Stimulated activated CD8-positive, alpha-beta memory T cell treated with anti-CD3 and anti-CD28 coated beads, Interleukin-7, amount 100 ng/mL, for 1 hour (primary cell): Measurements from ENCODE around the gene CNBP.
A peak's percentile ranks its signal among the peaks of the same experiment; 100 is the strongest.
"Not testable (repeated sequence)": the region's sequence is repeated elsewhere in the genome, so short reads cannot be mapped to it uniquely, and the experiment has no call there.

Experiments used
- DNase-seq, 2 donors: peaks; one replicate each; pipeline ENCODE4 v3.0.0-alpha.2; 2020; ENCODE audit warnings: low read depth in 2 of 2

Gene CNBP

DNA sequence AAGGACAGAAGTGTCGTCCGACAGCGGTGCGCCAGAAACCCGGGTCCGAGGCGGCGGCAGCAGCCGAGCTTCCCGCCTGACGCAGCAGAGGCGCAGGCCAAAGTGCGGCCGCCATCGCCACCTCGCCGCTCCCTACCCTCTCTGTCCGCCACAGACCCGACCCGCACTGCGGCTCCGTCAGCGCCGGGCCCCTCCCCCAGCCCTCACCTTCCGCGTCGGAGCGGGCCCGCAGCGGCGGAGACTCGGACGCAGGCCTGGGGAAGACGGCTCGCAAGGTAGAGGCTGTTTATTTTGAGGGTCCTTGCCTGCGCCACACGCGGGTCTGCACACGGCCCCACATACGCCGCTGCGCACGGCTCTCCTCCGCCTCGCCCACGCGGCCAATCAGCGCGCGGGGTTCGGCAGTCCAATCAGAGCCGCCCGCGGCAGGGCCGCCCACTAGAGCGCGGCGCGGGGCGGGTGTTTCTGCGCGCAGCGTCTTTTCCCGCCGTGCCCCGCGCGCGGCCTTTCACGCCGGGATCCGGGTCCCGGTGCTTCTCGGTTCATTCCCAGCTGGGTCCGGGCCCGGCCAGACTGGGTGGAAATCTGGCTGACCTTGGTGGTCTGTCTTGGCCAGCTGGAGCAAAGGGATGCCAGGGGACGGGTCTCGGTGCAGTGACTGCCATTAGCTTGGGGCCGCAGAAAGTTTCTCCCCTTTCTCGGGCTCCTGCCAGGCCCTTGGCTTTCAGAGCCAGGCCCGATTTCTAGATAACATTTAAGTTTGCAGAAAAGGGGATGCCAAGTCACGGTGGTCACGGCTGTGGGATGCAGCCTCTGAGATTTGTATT lies at the start of gene CNBP:
Gene CNBP (minus strand): TSS at position 328 of the 827 bp plus-strand sequence. CDS start 12,139 bp downstream, outside the sequence.
- peak; percentile 77 to 84 for DNase-seq

DNA sequence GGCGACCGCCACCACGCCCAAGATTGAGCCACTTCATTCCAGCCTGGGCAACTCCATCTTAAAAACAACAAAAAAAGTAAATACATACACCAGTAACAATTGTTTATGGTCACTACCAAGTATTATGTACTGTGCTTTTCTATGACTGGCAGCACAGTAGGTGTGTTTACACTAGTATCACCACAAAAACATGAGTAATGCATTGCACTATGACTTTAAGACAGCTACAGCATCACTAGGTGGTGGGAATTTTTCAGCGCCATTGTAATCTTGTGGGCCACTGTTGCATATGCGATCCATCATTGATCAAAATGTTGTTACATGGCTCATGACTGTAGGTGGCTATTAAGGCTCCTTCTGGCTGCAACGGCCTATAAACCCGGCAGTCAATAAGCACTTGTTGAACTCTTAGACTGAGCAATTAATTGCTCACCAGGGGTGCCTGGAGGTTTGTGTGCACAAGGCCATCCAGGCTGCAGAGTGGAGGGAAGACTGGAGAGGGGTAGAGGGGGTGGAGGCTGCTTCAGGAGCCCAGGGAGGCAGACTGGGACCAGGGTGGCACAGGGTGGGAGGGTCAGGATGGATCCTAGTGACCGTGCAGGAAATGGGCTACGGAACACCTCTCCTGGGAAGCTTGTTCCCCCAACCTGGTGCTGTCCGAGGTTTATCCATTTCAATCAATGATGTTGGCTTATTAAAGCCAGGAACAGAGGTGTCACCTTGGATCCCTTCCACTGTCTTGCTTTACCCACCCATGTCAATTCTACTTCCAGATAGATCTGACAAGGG lies 47.8 kb upstream of the CNBP start:
- no peak for DNase-seq

DNA sequence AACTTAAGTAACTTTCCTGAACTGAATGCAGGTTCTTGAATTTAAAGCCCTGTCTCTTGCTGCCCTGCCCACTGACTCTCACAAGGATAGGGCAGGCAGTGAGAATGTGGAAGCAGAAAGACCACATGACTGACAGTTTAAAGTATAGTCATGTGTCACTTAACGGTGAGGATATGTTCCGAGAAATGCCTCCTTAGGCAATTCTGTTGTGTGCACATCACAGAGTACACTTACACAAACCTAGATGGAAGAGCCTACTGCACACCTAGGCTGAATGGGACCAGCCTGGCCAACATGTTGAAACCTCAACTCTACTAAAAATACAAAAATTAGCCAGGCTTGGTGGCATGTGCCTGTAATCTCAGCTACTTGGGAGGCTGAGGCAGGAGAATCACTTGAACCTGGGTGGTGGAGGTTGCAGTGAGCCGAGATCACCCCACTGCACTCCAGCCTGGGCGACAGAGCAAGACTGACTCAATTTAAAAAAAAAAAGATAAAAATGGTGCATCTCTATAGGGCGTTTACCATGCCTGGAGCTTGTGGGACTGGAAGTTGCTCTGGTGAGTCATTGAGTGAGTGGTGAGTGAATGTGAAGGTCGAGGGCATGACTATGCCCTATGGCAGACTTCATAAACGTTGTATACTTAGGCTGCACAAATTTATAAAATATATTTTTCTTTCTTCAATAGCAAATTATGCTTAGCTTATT lies 46.8 kb upstream of the CNBP start:
- no peak for DNase-seq

DNA sequence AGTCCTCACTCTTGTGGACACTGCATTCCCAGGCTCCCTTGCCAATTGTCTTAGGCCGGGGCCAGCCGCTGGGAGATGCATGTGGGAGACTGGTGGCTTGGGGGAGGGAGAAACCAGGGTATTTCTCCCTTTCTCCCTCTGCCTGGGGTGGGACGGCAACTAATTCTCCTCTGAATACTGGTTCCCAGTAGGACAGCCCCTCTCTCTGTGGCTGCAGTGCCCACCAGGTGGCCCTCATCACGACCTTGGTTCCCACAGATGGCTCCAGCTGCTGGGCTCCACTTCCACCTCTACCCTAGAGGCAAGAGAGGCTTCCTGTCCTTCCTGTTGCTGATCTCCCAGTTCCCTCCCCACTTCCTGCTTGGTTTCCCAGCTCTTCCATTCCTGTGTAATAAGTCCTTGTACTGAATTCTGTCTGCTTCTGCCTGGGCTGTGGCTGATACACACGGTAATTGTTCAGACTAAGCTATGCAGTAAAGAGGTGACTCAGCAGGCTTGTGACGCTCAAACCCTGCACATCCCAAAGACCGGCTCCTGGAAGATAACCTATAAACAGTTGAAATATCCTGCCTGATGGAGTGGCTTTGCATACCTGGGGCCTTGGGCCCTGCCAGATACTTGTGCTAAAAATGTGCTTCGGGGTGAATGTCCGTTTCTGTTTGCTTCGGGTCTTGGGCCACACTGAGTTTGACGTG lies 45.3 kb upstream of the CNBP start:
- DNase-seq = no peak

DNA sequence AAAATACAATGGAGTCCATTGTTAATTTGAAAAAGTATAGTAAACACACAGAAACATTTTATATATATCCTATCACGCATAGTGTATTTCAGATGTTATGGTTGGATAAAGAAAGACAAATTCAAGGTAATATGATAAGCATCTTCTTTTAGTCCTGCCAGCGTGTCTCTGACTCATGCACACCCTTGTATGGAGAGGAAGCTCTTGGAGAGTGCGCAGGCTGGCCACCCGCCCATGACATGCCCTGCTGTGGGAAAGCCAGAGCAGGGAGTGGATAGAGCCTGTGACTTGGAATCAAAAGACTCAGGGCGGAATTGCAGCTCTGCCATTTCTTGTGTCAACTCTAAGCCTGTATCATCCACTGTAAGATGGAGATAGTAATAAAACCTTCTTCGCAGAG lies 42.7 kb upstream of the CNBP start:
- DNase-seq = no peak

DNA sequence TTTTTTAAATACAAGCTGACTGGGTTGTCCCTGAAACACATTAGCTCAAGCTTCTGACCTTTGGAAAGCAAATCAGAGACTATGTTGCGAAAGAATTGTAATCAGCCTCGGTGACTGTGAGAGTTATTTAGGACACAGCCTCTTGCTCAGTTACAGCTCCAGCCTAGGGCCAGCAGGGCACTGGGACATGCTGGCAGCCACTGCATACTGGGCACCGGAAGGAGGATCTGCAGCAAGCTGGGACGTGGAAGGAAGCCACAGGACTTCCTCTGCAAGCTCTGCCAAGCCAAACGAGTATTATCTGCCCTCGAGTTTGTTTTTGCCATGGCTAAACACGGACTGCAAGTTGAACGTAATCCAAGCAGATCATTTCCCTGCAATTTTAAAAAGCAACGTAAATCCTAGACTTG lies 41.3 kb upstream of the CNBP start:
- DNase-seq = no peak

DNA sequence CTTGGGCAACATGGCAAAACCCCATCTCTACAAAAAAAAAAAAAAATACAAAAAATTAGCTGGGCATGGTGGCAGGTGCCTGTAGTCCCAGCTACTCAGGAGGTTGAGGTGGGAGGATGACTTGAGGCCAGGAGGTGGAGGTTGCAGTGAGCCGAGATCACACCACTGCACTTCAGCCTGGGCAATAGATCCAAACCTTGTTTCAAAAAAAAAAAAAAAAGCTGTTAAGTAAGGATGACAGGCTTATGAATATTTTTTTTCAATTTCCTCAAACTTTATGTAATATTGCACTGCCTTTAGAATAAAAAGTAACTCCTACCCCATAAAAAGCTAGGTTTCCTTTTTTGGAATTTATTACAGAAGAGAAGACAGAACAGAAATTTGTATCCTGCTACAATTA lies 40.7 kb upstream of the CNBP start:
- not testable (repeated sequence) for DNase-seq

DNA sequence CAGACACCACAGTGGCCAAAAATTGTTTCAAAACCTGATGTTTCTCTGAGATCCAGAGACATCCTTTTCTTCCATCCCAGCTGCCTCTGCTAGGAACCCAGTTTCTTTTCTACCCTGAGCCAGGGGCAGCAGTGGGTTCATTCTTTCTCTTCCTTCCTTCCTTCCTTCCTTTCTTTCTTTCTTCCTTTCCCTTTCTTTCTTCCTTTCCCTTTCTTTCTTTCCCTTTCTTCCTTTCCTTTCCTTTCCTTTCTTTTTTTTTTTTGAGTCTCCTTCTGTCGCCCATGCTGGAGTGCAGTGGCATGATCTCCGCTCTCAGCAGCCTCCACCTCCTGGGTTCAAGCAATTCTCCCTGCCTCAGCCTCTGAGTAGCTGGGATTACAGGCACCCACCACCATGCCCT lies 35.0 kb upstream of the CNBP start:
- DNase-seq = no peak

DNA sequence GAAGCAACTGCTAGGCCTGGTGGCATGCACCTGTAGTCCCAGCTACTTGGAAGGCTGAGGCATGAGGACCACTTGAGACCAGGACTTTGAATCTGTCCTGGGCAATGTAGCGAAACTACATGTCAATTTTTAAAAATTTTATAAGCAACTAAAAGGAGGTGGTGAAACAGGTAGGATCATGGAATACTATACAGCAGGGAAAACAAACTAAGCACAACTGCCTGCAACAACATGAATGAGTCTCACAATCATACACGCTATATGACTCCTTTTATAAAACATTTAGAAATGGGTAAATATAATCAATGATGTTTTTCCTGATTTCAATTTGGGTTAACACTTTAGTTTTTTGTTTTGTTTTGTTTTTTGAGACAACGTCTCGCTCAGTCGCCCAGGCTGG lies 29.5 kb upstream of the CNBP start:
- no peak for DNase-seq

DNA sequence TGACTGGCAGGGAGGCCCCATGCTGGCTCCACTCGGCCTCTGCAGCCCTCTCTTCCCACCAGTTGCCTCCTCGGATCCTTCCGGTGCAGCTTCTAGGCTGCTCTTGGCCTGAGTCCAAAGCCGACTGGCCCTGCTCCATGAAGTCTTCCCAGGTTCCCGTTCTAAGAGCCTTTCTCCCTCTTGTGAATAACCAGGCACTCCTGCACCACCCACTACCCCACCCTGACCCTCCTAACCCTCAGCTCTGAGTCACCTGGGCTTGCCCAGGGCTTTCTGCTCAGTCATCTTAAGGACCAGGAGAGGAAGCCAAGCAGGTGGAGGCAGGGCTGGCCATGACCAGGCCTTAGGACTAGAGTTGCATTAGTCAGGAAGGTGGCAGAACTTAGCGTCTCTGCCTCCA lies 28.1 kb upstream of the CNBP start:
- no peak for DNase-seq

DNA sequence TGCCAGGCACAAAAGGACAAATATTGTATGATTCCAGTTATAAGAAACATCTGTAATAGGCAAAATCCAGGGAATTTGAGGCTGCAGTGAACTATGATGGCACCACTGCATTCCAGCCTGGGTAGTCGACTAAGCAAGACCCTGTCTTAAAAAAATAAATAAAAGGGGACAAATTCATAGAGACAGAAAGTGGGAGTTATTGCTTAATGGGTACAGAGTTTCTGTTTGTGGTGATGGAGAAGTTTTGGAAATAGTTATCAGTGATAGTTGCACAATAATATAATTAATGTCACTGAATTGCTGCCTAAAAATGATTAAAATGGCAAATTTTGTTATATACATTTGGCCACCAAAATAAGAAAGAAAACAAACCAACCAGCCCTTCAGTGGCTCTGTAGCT lies 27.6 kb upstream of the CNBP start:
- no peak for DNase-seq

DNA sequence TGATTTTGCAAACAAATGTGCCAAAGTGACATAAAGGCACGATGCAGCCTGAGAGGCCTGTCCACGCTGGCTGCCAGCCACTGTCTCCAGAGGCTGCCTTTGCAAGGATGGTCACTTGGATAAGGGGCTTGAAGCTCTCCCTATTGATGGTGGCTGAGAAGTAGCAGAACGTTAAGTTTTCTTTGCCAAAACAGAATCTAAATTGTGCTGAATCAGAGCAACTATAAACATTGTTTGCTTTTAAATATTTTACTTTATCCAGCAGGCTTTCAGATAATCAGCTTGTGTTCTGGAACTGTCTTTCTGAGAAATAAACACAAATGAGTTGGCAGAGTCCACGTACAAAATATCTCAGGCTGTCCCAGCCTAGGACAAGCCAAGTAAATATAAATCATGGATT lies 23.8 kb upstream of the CNBP start:
- no peak for DNase-seq

DNA sequence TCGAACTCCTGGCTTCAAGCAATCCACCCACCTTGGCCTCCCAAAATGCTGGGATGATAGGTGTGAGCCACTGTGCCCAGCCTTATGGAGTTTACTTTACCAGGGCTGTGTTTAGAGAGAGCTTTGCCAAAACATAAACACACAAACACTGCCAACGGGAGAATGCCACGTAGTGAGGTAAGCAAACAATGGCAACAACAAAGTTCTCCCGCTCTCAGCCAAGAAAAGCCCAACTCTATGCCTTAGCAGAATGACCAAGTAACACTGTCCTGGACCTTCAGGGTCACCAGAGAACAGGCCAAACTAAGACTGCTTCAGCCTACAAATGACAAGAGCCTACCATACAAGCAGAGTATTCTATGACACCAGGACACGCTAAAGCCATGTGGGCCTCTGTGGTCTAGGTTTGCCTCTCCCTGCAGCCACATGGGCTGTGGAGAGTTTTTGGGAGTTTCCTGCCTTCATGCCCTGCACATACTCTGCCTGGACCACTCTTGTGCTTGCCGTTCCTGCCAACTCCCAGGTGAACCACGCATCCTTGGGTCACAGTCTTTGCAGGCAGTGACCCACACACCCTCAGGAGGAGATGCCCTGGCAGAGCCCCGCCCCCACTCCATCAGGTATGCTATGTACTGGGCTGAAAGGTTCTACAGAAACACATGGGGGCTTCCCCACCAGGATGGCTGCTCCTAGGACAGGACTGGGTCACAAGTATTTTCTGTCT lies 21.6 kb upstream of the CNBP start:
- no peak for DNase-seq

DNA sequence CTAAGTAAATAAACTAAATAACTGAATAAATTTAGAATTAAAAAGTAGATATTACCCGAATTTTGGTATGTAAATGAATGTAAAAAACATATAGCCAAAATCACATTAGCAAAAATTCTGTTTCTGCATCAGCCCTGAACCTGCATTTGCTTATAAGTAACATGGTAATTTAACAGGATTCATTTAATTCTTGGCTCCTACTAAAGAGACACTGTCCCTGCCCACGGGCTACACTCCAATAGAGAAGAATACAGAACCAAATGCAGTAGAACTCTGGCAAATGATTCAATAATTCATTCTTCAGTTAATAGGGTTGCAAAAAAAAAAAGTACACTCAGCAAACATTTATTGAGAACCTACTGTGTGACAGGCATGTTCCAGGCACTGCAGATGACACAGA lies 20.8 kb upstream of the CNBP start:
- no peak for DNase-seq

DNA sequence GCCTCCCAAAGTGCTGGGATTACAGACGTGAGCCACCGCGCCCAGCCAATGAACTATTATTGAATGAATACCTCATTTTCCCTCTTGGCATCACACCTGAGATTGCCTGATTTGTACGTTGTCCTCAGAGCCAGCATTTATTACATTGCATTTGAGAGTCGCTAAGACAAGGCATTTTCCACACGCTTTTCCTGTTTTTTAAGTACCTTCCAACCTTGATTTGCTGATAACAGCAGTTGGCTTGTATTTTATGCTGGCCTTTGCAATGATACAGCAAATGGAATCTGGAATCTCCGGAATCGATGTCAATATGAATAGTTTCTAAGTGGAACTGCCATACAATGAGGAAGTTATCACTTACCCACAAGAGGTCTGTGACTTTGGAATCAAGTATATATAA lies 15.7 kb upstream of the CNBP start:
- DNase-seq = no peak

DNA sequence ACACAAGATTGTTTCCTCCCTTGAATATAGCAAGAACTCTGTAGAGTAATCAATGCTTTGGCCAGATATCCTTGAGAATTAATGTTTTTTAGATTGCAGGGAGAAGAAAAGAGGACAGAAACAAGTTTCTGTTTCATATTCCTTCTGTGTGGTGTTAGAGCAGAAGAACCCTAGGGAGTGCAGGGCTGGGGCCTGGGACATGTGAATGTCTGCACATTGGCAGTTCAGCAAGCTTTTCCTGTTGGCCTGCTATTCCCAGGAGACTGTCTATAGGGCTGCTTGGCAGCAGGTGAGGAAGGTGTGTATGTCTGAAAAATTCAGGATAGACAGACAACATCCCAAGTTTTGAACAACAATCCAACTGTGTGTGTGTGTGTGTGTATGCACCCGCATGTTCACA lies 13.6 kb upstream of the CNBP start:
- no peak for DNase-seq

DNA sequence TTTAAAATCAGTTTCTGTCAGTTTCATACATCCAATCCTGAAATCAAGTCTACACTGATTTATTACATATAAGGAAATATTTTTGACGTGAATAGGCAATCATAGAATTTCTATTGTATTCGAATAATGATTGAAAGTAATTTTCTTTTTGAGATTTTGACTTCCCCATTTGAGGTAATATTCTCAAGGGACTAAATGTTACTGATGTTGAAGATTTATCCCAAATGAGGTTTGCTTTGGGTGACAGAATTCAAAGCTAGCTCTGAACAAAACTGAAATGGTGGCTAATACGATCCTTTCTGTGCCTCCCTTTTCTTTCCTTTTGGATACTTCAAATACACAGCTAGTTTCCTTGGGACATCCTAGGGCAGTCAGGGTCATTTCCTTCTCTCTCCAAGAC lies 12.9 kb upstream of the CNBP start:
- DNase-seq = no peak

DNA sequence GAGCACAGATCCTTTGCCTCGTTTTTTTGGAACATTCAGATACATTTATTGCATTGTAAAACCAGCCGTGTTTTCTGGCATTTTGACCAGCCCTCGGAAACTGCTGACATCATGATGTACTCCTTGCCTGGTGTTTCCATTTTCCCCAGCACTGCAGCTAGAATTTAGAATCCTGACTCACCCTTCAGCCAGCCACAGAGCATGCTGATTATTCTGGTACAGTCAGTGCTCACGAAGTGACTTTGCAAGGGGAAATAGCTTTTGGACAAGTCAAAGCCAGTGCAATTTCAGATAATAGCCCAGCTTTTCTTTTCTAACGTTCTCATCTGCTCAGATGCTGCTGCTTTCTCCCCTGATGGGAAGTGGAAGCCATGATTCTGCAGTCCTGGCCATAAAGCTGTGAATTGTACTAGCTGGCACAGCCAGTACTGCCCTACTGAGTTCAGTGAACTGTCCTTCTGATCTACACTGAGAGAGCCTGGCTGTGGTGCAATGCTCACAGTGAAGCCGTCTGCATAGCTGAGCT lies 12.1 kb upstream of the CNBP start:
- DNase-seq = no peak

DNA sequence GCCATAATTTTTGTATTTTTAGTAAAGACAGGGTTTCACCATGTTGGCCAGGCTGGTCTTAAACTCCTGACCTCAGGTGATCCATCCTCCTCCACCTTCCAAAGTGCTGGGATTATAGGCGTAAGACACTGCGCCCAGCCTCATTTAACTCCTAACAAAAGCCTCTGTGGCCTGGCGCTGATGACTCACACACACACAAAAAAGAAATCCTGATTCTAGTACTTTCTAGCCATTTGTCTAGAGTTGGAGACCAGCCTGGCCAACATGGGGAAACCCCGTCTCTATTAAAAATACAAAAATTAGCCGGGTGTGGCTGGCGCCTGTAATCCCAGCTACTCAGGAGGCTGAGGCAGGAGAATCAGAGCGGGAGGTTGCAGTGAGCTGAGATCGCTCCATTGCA lies 6.1 kb upstream of the CNBP start:
- not testable (repeated sequence) for DNase-seq

DNA sequence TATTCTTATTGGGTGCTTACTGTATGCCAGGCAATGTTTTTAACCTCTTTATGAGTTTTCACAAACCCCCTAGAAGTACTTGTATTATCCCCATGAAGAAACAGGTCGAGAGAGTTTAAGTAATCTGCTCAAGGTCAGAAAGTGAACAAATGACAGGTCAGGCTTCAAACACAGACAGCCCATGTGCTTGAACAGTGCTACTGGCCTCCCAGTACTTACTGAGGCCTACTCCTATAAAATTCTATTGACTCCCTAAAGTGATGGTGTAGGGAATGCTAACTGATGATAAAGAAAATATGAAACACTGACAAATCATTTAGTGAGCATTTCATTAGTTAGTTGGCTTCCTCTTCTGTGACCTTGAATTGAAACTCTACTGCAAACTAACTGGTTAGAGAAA lies 4.2 kb upstream of the CNBP start:
- no peak for DNase-seq

DNA sequence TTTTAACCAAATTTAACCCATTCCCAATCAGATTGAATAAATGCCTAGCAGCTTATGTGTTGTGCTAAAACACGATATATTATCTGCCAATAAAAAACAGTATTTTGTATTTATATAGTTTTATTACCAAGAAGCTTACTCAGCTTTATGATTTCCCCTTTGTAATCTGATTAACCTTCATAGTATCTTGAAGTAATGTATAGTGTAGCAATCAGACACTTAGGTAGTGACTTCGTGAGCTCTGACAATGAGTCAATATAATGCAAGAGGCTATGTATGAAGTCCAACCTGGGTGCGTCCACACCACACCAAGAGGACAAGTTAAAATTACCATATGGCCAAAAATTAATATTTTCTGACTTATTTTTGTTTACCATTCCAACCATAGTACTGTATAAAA lies 2.1 kb upstream of the CNBP start:
- DNase-seq = no peak
